Calu3 (cell line): ENCODE results near the gene PPIB. TPM values are rescaled to one million over a fixed set of nuclear protein-coding genes. Genes with fewer than 3 reads are reported as not detected.

Experiments used
- BruUV-seq: library from RNA; stranded (reverse); fragments of 400-500 nt; replicated peaks from 2 replicates; lab custom pipeline; 2021; lab: Mats Ljungman, UMichigan
- CTCF ChIA-PET: fragments of 300-600 bp; sonication (Branson Sonifier 250); formaldehyde crosslinking; loops from one replicate; lab custom pipeline; 2022; ENCODE audit warnings: antibody characterized with exemption; lab: Charles Lee
- DNase-seq: peaks from one replicate; pipeline ENCODE4 v3.0.0; 2022
- H3K27ac Mint-ChIP-seq: one replicate; pipeline ENCODE4 v1.8.0; 2022; ENCODE audit warnings: mixed read lengths; ENCODE audit not compliant: unreplicated experiment
- H3K27me3 Mint-ChIP-seq: one replicate; pipeline ENCODE4 v1.8.0; 2022; ENCODE audit warnings: mixed read lengths; ENCODE audit not compliant: unreplicated experiment
- H3K36me3 Mint-ChIP-seq: one replicate; pipeline ENCODE4 v1.8.0; 2022; ENCODE audit warnings: mild to moderate bottlenecking, moderate library complexity, mixed read lengths; ENCODE audit not compliant: insufficient read depth, unreplicated experiment
- H3K4me1 Mint-ChIP-seq: one replicate; pipeline ENCODE4 v1.8.0; 2022; ENCODE audit warnings: mild to moderate bottlenecking, low read depth, mixed read lengths; ENCODE audit not compliant: unreplicated experiment
- H3K4me3 Mint-ChIP-seq: one replicate; pipeline ENCODE4 v1.8.0; 2022; ENCODE audit warnings: mild to moderate bottlenecking, low read depth, moderate library complexity, mixed read lengths; ENCODE audit not compliant: unreplicated experiment
- H3K9me3 Mint-ChIP-seq: one replicate; pipeline ENCODE4 v1.8.0; 2022; ENCODE audit warnings: low read depth, mixed read lengths; ENCODE audit not compliant: unreplicated experiment
- intact Hi-C: fragments of 100-400 bp; cut with micrococcal nuclease; formaldehyde crosslinking; loops from one replicate; pipeline ENCODE4 v1.10.0; 2022; ENCODE audit not compliant: unreplicated experiment
- total RNA-seq: library from RNA; stranded (reverse); gene quantifications from 2 replicates; pipeline ENCODE4 v1.2.3, GENCODE V29; 2022
- TF ChIP-seq, protein P1 (sequence below): fragments of 200-600 bp; IDR thresholded peaks from one replicate; pipeline ENCODE4 v1.8.0; 2022; ENCODE audit warnings: antibody characterized with exemption; ENCODE audit not compliant: unreplicated experiment

PPIB gene
- total RNA-seq, 1 experiment from 2014 or later = 690 TPM

DNA sequence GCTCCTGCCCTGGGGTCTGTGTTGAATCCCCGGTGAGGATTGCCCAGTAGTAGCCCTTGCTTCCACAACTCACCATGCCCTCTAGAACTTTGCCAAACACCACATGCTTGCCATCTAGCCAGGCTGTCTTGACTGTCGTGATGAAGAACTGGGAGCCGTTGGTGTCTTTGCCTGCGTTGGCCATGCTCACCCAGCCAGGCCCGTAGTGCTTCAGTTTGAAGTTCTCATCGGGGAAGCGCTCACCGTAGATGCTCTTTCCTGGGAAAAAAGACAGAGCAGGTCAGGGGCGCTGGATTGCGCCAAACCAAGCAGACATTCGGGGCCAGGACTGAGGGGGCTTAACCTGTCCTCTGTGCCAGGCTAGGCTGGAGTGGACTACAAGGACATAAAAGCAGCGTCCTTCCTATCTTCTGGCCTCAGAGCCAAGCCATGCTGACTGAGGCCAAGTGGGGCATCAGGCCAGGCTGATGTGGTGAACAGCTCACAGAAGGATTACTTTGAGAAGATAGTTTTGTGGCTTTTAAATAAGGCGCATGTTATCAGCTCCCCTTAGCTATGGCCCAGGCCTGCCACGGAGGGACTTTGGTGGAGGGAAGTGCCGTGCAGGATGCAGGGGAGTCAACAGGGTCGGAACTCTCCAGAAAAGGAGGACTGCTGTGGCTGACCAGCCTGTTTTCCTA is 6.0 kb downstream of the PPIB start:
- BruUV-seq = no TSS peak
- Mint-ChIP-seq H3K27ac (no peak overlapping the region), H3K4me3 (no peak overlapping the region), H3K4me1 (peaks cover 39% of the 10 kb centered on the region), H3K27me3 (peaks cover 13% of the 10 kb centered on the region), H3K9me3 (no peaks in the 10 kb centered on the region), H3K36me3 (peaks cover 98% of the 10 kb centered on the region)
- DNase-seq = no peak
- CTCF ChIA-PET = no interaction called here
- intact Hi-C loops = loop anchor here (10.0 kb wide), 1 partner anchor 62 kb away; the partner anchor contains the start of genes CIAO2A and SNX1
- TF ChIP-seq, protein P1, sequence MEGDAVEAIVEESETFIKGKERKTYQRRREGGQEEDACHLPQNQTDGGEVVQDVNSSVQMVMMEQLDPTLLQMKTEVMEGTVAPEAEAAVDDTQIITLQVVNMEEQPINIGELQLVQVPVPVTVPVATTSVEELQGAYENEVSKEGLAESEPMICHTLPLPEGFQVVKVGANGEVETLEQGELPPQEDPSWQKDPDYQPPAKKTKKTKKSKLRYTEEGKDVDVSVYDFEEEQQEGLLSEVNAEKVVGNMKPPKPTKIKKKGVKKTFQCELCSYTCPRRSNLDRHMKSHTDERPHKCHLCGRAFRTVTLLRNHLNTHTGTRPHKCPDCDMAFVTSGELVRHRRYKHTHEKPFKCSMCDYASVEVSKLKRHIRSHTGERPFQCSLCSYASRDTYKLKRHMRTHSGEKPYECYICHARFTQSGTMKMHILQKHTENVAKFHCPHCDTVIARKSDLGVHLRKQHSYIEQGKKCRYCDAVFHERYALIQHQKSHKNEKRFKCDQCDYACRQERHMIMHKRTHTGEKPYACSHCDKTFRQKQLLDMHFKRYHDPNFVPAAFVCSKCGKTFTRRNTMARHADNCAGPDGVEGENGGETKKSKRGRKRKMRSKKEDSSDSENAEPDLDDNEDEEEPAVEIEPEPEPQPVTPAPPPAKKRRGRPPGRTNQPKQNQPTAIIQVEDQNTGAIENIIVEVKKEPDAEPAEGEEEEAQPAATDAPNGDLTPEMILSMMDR = no peak

DNA sequence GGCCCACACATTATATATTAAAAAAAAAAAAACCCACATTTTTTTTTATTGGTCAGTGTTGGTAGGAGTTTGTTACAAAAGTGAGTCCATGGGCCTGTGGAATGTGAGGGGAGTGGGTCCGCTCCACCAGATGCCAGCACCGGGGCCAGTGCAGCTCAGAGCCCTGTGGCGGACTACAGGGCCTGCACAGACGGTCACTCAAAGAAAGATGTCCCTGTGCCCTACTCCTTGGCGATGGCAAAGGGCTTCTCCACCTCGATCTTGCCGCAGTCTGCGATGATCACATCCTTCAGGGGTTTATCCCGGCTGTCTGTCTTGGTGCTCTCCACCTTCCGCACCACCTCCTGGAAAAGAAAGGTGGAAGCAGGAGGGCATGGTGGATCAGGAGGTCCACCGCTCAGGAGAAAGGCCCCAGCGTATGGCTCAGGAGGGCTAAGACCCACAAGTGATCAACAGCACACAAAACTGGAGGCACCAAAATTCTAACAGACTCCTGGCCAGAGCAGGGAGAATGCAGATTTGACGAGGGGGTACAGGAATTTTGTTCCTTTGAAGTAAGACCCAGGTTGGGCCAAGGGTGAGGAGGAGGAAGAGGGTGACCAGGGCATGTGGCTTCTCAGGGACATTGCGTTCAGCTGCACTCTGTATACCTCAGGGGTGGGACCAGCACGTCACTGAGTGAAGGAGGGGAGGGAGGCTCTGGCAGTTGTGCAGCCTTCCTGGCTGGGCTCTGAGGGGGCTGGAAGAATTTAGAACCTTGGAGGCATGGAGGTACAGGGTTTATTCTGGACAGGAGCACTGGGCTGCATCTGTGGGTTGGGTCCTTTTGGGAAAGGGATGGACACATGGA is 6.8 kb downstream of the PPIB start:
- intact Hi-C loops = loop anchor here (10.0 kb wide), 1 partner anchor 61 kb away; the partner anchor contains the start of genes CIAO2A and SNX1
- BruUV-seq = TSS peak; percentile 59
- Mint-ChIP-seq H3K27ac (no peak overlapping the region), H3K9me3 (no peaks in the 10 kb centered on the region), H3K4me3 (no peak overlapping the region), H3K4me1 (peaks cover 42% of the 10 kb centered on the region), H3K27me3 (peaks cover 13% of the 10 kb centered on the region), H3K36me3 (peaks cover 98% of the 10 kb centered on the region)
- TF ChIP-seq, protein P1 = no peak
- CTCF ChIA-PET = no interaction called here
- no peak for DNase-seq

DNA sequence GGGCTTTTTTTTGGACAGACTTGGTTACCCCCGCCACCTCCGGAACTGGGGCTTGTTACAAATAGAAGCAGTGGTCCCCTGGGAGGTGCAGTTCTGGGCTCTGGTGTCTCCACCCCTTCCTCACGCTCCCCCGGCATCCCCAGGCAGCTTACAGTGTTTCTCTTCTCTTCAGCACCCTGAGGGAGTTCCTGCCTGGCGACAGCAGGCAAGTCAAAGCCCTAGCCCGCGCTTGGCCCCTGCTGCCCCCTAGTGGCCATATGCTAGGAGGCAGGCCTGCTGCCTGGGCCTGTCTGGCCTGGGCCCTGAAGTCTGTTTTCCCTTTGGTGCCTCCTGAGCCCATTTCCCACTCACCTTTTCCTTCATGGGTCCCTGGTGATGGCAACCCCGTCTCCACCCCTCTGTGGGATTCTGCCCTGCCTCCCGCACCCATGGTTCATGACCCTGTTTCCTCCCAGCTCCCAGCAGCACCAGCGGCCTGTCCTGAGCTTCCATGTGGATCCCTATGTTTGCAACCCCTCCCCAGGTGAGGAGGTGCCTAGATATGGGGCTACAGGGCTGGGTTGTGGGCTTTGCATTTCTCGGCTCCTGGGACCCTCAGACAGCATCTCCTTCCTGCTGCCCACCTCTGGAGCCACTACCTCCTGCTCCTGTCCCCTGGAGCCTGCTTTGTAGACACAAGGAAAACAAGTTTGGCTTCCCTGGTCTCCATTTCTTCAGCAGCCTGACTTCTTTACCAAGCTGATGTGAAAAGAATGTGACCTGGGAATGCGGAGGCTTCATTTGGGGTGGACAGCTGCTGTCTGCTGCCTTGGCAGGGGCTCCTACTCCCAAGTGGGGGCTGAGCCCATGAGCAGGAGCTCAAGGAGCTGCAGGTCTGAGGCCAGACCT is 9.1 kb downstream of the PPIB start:
- intact Hi-C loops = loop anchor here (10.0 kb wide), 1 partner anchor 59 kb away; the partner anchor contains the start of genes CIAO2A and SNX1
- Mint-ChIP-seq H3K27ac (peak overlapping the region; percentile 94), H3K27me3 (peaks cover 13% of the 10 kb centered on the region), H3K9me3 (no peaks in the 10 kb centered on the region), H3K4me3 (peak overlapping the region; percentile 59), H3K4me1 (peaks cover 31% of the 10 kb centered on the region), H3K36me3 (peaks cover 80% of the 10 kb centered on the region)
- TF ChIP-seq, protein P1 = peak; percentile 98
- no TSS peak for BruUV-seq
- DNase-seq = peak; percentile 98
- CTCF ChIA-PET = interaction anchor here (0.6 to 1.8 kb wide), 12 partner anchors 9 to 574 kb away, joined by 3 to 11 read pairs (median 4); partner anchors contain the start of genes CIAO2A, PPIB, SNX1 and TRIP4
